ENCODE data around the gene BDP1. TPM values are rescaled to one million over a fixed set of nuclear protein-coding genes. Genes with fewer than 3 reads are reported as not detected.

Gene BDP1
- total and polyA plus RNA-seq, 9 donors: 15.1 to 30.0 (median 24.2) TPM

GRCh38 chr5:71586052-71586940 lies 130.8 kb downstream of the BDP1 start:
- DNase-seq: peak; percentile 66
- H3K27ac ChIP-seq (ENCODE audit: low read length): peak overlapping the region; percentile 86
- peak overlapping the region; percentile 78 for H3K4me3 ChIP-seq (ENCODE audit: low read length)
- WGBS (ENCODE audit: insufficient coverage): 92% methylated on average over 4 of the region's 22 CpGs
- H3K36me3 ChIP-seq (ENCODE audit: control insufficient read depth, insufficient read depth, low read length): no peaks in the 10 kb centered on the region
- H3K27me3 ChIP-seq (ENCODE audit: control insufficient read depth, insufficient read depth, low read length): peaks cover 2% of the 10 kb centered on the region
- no peaks in the 10 kb centered on the region for H3K9me3 ChIP-seq (replicated peaks; ENCODE audit: control insufficient read depth, low read depth, low read length)
- peaks cover 10% of the 10 kb centered on the region for H3K4me1 ChIP-seq (ENCODE audit: control insufficient read depth, insufficient read depth, low read length)

- no peaks in the 10 kb centered on the region for H3K9me3 ChIP-seq (replicated peaks; ENCODE audit: control insufficient read depth, low read depth, low read length)
- peaks cover 10% of the 10 kb centered on the region for H3K4me1 ChIP-seq (ENCODE audit: control insufficient read depth, insufficient read depth, low read length)
- H3K27me3 ChIP-seq (ENCODE audit: control insufficient read depth, insufficient read depth, low read length): peaks cover 2% of the 10 kb centered on the region
- H3K4me3 ChIP-seq (ENCODE audit: low read length): peak within 1 kb of the TSS; percentile 78
- H3K27ac ChIP-seq (ENCODE audit: low read length): peak within 1 kb of the TSS; percentile 86
- under 1% methylated on average over 53 of the region's 56 CpGs for WGBS (ENCODE audit: insufficient coverage)
- no peaks in the 10 kb centered on the region for H3K36me3 ChIP-seq (ENCODE audit: control insufficient read depth, insufficient read depth, low read length)
- peak; percentile 98 for DNase-seq
Observed at GRCh38 chr5:71586941-71587765, 131.7 kb downstream of the BDP1 start, which contains the start of gene MCCC2. Gene MCCC2, plus strand, starts transcription at chr5:71587340. Its CDS starts 86 bp downstream, at chr5:71587426.

GRCh38 chr5:71587766-71588532 lies 132.5 kb downstream of the BDP1 start:
- Histone ChIP-seq H3K36me3 (ENCODE audit: control insufficient read depth, insufficient read depth, low read length) (no peaks in the 10 kb centered on the region), H3K27me3 (ENCODE audit: control insufficient read depth, insufficient read depth, low read length) (peaks cover 2% of the 10 kb centered on the region), H3K4me3 (ENCODE audit: low read length) (peak overlapping the region; percentile 78), H3K4me1 (ENCODE audit: control insufficient read depth, insufficient read depth, low read length) (peaks cover 10% of the 10 kb centered on the region), H3K9me3 (replicated peaks; ENCODE audit: control insufficient read depth, low read depth, low read length) (no peaks in the 10 kb centered on the region), H3K27ac (ENCODE audit: low read length) (peak overlapping the region; percentile 86)
- DNase-seq: no peak
- 14% methylated on average over 1 of the region's 19 CpGs for WGBS (ENCODE audit: insufficient coverage)

GRCh38 chr5:71588533-71588885 lies 133.1 kb downstream of the BDP1 start:
- DNase-seq: no peak
- no peaks in the 10 kb centered on the region for H3K36me3 ChIP-seq (ENCODE audit: control insufficient read depth, insufficient read depth, low read length)
- H3K27me3 ChIP-seq (ENCODE audit: control insufficient read depth, insufficient read depth, low read length): peaks cover 2% of the 10 kb centered on the region
- H3K9me3 ChIP-seq (replicated peaks; ENCODE audit: control insufficient read depth, low read depth, low read length): no peaks in the 10 kb centered on the region
- no peak overlapping the region for H3K4me3 ChIP-seq (ENCODE audit: low read length)
- 90% methylated on average over 2 of the region's 2 CpGs for WGBS (ENCODE audit: insufficient coverage)
- H3K27ac ChIP-seq (ENCODE audit: low read length): no peak overlapping the region
- peaks cover 10% of the 10 kb centered on the region for H3K4me1 ChIP-seq (ENCODE audit: control insufficient read depth, insufficient read depth, low read length)

GRCh38 chr5:71589903-71590302 lies 134.5 kb downstream of the BDP1 start:
- H3K36me3 ChIP-seq (ENCODE audit: control insufficient read depth, insufficient read depth, low read length): peaks cover 2% of the 10 kb centered on the region
- H3K4me3 ChIP-seq (ENCODE audit: low read length): no peak overlapping the region
- peaks cover 10% of the 10 kb centered on the region for H3K4me1 ChIP-seq (ENCODE audit: control insufficient read depth, insufficient read depth, low read length)
- WGBS (ENCODE audit: insufficient coverage): no CpG with 5 or more reads among the region's 2 CpGs
- H3K27me3 ChIP-seq (ENCODE audit: control insufficient read depth, insufficient read depth, low read length): peaks cover 2% of the 10 kb centered on the region
- no peak overlapping the region for H3K27ac ChIP-seq (ENCODE audit: low read length)
- no peak for DNase-seq
- H3K9me3 ChIP-seq (replicated peaks; ENCODE audit: control insufficient read depth, low read depth, low read length): no peaks in the 10 kb centered on the region

- Histone ChIP-seq H3K36me3 (ENCODE audit: control insufficient read depth, insufficient read depth, low read length) (peaks cover 2% of the 10 kb centered on the region), H3K4me1 (ENCODE audit: control insufficient read depth, insufficient read depth, low read length) (peaks cover 10% of the 10 kb centered on the region), H3K4me3 (ENCODE audit: low read length) (no peak overlapping the region), H3K9me3 (replicated peaks; ENCODE audit: control insufficient read depth, low read depth, low read length) (no peaks in the 10 kb centered on the region), H3K27ac (ENCODE audit: low read length) (no peak overlapping the region), H3K27me3 (ENCODE audit: control insufficient read depth, insufficient read depth, low read length) (peaks cover 2% of the 10 kb centered on the region)
- DNase-seq: no peak
Observed at GRCh38 chr5:71591100-71591499, 135.6 kb downstream of the BDP1 start.

GRCh38 chr5:71596169-71596568 lies 140.7 kb downstream of the BDP1 start:
- Histone ChIP-seq H3K9me3 (replicated peaks; ENCODE audit: control insufficient read depth, low read depth, low read length) (no peaks in the 10 kb centered on the region), H3K36me3 (ENCODE audit: control insufficient read depth, insufficient read depth, low read length) (peaks cover 30% of the 10 kb centered on the region), H3K27ac (ENCODE audit: low read length) (no peak overlapping the region), H3K4me1 (ENCODE audit: control insufficient read depth, insufficient read depth, low read length) (no peaks in the 10 kb centered on the region), H3K4me3 (ENCODE audit: low read length) (no peak overlapping the region), H3K27me3 (ENCODE audit: control insufficient read depth, insufficient read depth, low read length) (no peaks in the 10 kb centered on the region)
- DNase-seq: no peak
- no CpG with 5 or more reads among the region's 4 CpGs for WGBS (ENCODE audit: insufficient coverage)

GRCh38 chr5:71597001-71597400 lies 141.6 kb downstream of the BDP1 start:
- H3K27me3 ChIP-seq (ENCODE audit: control insufficient read depth, insufficient read depth, low read length): no peaks in the 10 kb centered on the region
- no peaks in the 10 kb centered on the region for H3K4me1 ChIP-seq (ENCODE audit: control insufficient read depth, insufficient read depth, low read length)
- WGBS (ENCODE audit: insufficient coverage): 100% methylated on average over 1 of the region's 1 CpG
- H3K27ac ChIP-seq (ENCODE audit: low read length): no peak overlapping the region
- peaks cover 35% of the 10 kb centered on the region for H3K36me3 ChIP-seq (ENCODE audit: control insufficient read depth, insufficient read depth, low read length)
- no peak overlapping the region for H3K4me3 ChIP-seq (ENCODE audit: low read length)
- H3K9me3 ChIP-seq (replicated peaks; ENCODE audit: control insufficient read depth, low read depth, low read length): no peaks in the 10 kb centered on the region
- DNase-seq: no peak

- DNase-seq: no peak
- Histone ChIP-seq H3K4me3 (ENCODE audit: low read length) (no peak overlapping the region), H3K9me3 (replicated peaks; ENCODE audit: control insufficient read depth, low read depth, low read length) (no peaks in the 10 kb centered on the region), H3K27ac (ENCODE audit: low read length) (no peak overlapping the region), H3K4me1 (ENCODE audit: control insufficient read depth, insufficient read depth, low read length) (no peaks in the 10 kb centered on the region), H3K27me3 (ENCODE audit: control insufficient read depth, insufficient read depth, low read length) (no peaks in the 10 kb centered on the region), H3K36me3 (ENCODE audit: control insufficient read depth, insufficient read depth, low read length) (peaks cover 45% of the 10 kb centered on the region)
- WGBS (ENCODE audit: insufficient coverage): 78% methylated on average over 1 of the region's 1 CpG
Observed at GRCh38 chr5:71600783-71601182, 145.3 kb downstream of the BDP1 start.

Measured in muscle of leg (tissue), 11 donors.